ENCODE results near the gene CDH11.

DNA sequence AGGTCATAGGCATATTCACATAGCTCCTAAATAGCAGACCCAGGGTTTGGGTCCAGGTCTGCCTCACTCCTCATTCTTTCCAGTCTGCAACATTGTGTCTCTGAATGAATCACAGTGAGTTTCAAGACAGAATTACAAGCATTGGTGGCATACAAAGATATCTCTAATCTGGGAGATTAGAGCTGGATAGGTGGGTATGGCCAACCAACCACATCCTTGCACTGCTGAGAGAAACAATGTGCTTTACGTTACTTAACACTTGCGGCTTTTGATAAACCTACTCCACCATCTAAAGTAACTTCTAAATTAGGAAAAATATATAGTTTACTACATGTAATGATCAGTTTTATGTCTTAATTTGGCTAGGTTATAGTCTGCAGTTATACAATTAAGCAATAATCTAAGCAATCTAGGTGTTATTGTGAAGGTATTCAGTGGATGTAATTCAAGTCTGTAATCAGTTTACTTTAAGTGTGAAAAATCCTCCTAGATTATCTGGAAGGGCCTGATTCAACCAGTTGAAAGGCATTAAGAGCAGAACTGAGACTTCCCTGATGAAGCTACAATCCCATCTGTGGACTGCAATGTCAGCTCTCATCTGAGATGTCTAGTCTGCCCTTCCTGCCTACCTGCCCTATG lies 26.7 kb downstream of the CDH11 start:
- TF ChIP-seq, protein P1, sequence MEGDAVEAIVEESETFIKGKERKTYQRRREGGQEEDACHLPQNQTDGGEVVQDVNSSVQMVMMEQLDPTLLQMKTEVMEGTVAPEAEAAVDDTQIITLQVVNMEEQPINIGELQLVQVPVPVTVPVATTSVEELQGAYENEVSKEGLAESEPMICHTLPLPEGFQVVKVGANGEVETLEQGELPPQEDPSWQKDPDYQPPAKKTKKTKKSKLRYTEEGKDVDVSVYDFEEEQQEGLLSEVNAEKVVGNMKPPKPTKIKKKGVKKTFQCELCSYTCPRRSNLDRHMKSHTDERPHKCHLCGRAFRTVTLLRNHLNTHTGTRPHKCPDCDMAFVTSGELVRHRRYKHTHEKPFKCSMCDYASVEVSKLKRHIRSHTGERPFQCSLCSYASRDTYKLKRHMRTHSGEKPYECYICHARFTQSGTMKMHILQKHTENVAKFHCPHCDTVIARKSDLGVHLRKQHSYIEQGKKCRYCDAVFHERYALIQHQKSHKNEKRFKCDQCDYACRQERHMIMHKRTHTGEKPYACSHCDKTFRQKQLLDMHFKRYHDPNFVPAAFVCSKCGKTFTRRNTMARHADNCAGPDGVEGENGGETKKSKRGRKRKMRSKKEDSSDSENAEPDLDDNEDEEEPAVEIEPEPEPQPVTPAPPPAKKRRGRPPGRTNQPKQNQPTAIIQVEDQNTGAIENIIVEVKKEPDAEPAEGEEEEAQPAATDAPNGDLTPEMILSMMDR (IDR thresholded peaks at IDR 0.05): no peak
- TF ChIP-seq ZFX (IDR thresholded peaks at IDR 0.05; ENCODE audit: borderline replicate concordance): no peak

All from 22Rv1 (cell line).